Liver (tissue), 3 donors: ENCODE data around the gene ARHGAP8.

ENCODE experiments used
- ATF3 ChIP-seq: IDR thresholded peaks from 2 replicates; pipeline ENCODE4 v1.6.1; 2016; ENCODE audit warnings: antibody characterized with exemption
- CTCF ChIP-seq: fragments of 150-350 bp; IDR thresholded peaks from 2 replicates; pipeline ENCODE4 v1.5.1; 2017; ENCODE audit warnings: improper control_type of control experiment, low read depth, low read length; ENCODE audit not compliant: missing input control
- FOXA1 ChIP-seq: IDR thresholded peaks from 2 replicates; pipeline ENCODE4 v1.6.1; 2016; ENCODE audit warnings: antibody characterized with exemption
- GABPA ChIP-seq, 2 donors: IDR thresholded peaks in 1 of 2; conservative IDR thresholded peaks in 1 of 2; 2 replicates each; pipeline ENCODE4 v1.6.1; 2016; ENCODE audit warnings: antibody characterized with exemption in 2 of 2, mild to moderate bottlenecking in 1 of 2, moderate library complexity in 1 of 2
- MAX ChIP-seq: IDR thresholded peaks from 2 replicates; pipeline ENCODE4 v1.6.1; 2016; ENCODE audit warnings: antibody characterized with exemption
- RAD21 ChIP-seq, 2 donors: IDR thresholded peaks; 2 replicates each; pipeline ENCODE4 v1.6.1; 2016; ENCODE audit warnings: antibody characterized with exemption in 2 of 2, mild to moderate bottlenecking in 2 of 2
- REST ChIP-seq: IDR thresholded peaks from 2 replicates; pipeline ENCODE4 v1.6.1; 2016; ENCODE audit warnings: antibody characterized with exemption, mild to moderate bottlenecking
- SP1 ChIP-seq: IDR thresholded peaks from 2 replicates; pipeline ENCODE4 v1.6.1; 2018; ENCODE audit warnings: antibody characterized with exemption, mild to moderate bottlenecking
- TAF1 ChIP-seq: conservative IDR thresholded peaks from 2 replicates; pipeline ENCODE4 v1.6.1; 2016; ENCODE audit warnings: antibody characterized with exemption, mild to moderate bottlenecking
- donor health status: healthy.
- donor health status: healthy.

GRCh38 chr22:44839061-44839460 is 86.7 kb downstream of the ARHGAP8 start:
- TF ChIP-seq REST, result no peak
- no peak for TF ChIP-seq CTCF
- no peak for TF ChIP-seq MAX
- TF ChIP-seq ATF3, result no peak
- TF ChIP-seq TAF1, result no peak
- TF ChIP-seq RAD21 (IDR thresholded peaks at IDR 0.05), result no peak
- TF ChIP-seq GABPA (IDR thresholded peaks at IDR 0.05 in 1 of 2, conservative IDR thresholded peaks at IDR 0.05 in 1 of 2), result no peak
- TF ChIP-seq SP1, result no peak
- no peak for TF ChIP-seq FOXA1
